Fibroblast of lung (primary cell): Measurements from ENCODE around the gene FPGS. TPM values are rescaled to one million over a fixed set of nuclear protein-coding genes. Genes with fewer than 3 reads are reported as not detected.

Experiments used
- DNase-seq, 2 donors: peaks; one replicate each; pipeline versions ENCODE4 v3.0.0 to v3.0.0-alpha.2; 2010; ENCODE audit warnings: low read depth in 2 of 2
- H2AFZ ChIP-seq: 2 replicates; pipeline ENCODE4 v1.5.1; 2012; ENCODE audit warnings: low read length, control low read depth, inconsistent platforms
- H3K27ac ChIP-seq: 2 replicates; pipeline ENCODE4 v1.5.1; 2011; ENCODE audit warnings: low read length, control low read depth; ENCODE audit not compliant: insufficient read depth
- H3K27me3 ChIP-seq: 2 replicates; pipeline ENCODE4 v1.5.1; 2011; ENCODE audit warnings: mild to moderate bottlenecking, low read length; ENCODE audit not compliant: control insufficient read depth, insufficient read depth
- H3K36me3 ChIP-seq: 2 replicates; pipeline ENCODE4 v1.5.1; 2011; ENCODE audit warnings: low read length; ENCODE audit not compliant: control insufficient read depth, insufficient read depth
- H3K4me1 ChIP-seq: 2 replicates; pipeline ENCODE4 v1.5.1; 2011; ENCODE audit warnings: low read length; ENCODE audit not compliant: control insufficient read depth, insufficient read depth; ENCODE audit errors: extremely low read depth
- H3K4me2 ChIP-seq: 2 replicates; pipeline ENCODE4 v1.5.1; 2011; ENCODE audit warnings: low read length, control low read depth; ENCODE audit not compliant: insufficient read depth; ENCODE audit errors: extremely low read depth
- H3K4me3 ChIP-seq, 4 experiments: fragments of 200-600 bp in 1 of 4; sonication (generic) in 1 of 4; replicated peaks in 1 of 4; 2 replicates each; pipeline ENCODE4 v1.5.1; 2011 to 2016; ENCODE audit warnings: low read length in 4 of 4, low read depth in 3 of 4, mild to moderate bottlenecking in 3 of 4, control low read depth in 2 of 4, inconsistent platforms in 1 of 4, mixed read lengths in 1 of 4; ENCODE audit not compliant: insufficient read depth in 1 of 4; ENCODE audit errors: control extremely low read depth in 1 of 4
- H3K79me2 ChIP-seq: 2 replicates; pipeline ENCODE4 v1.5.1; 2012; ENCODE audit warnings: mild to moderate bottlenecking, low read length, inconsistent platforms; ENCODE audit not compliant: control insufficient read depth, insufficient read depth
- H3K9ac ChIP-seq: 2 replicates; pipeline ENCODE4 v1.5.1; 2011; ENCODE audit warnings: mild to moderate bottlenecking, low read length, control low read depth; ENCODE audit not compliant: insufficient read depth
- H3K9me3 ChIP-seq: 2 replicates; pipeline ENCODE4 v1.5.1; 2012; ENCODE audit warnings: low read depth, low read length; ENCODE audit not compliant: control insufficient read depth, insufficient read depth
- H4K20me1 ChIP-seq: 2 replicates; pipeline ENCODE4 v1.5.1; 2011; ENCODE audit warnings: low read length; ENCODE audit not compliant: control insufficient read depth, insufficient read depth; ENCODE audit errors: extremely low read depth
- CTCF ChIP-seq, 2 donors: IDR thresholded peaks in 1 of 2; conservative IDR thresholded peaks in 1 of 2; 1 replicate in 1 of 2; 2 replicates in 1 of 2; pipeline ENCODE4 v1.5.1; 2011 to 2012; ENCODE audit warnings: low read length in 2 of 2, control low read depth in 1 of 2, inconsistent platforms in 1 of 2, low read depth in 1 of 2, mild to moderate bottlenecking in 1 of 2
- EZH2 ChIP-seq: IDR thresholded peaks from 2 replicates; pipeline ENCODE4 v1.5.1; 2012; ENCODE audit warnings: low read length, control low read depth, mild to moderate bottlenecking; ENCODE audit errors: missing control alignments
- polyA plus RNA-seq, 2 donors: library from polyadenylated mRNA; depleted of rRNA in 1 of 2; stranded (reverse) in 1 of 2; unstranded in 1 of 2; fragments of >200 nt; gene quantifications; 2 replicates each; pipeline ENCODE4 v1.2.1, GENCODE V29; 2011 to 2012; ENCODE audit warnings: missing spikeins in 1 of 2
- total RNA-seq: library from RNA; depleted of rRNA; stranded (reverse); fragments of >200 nt; gene quantifications from 2 replicates; pipeline ENCODE4 v1.2.1, GENCODE V29; 2014

FPGS gene
- total and polyA plus RNA-seq, 2 donors (not counting 1 experiment from before 2014, with no cell fraction given), result 42.4 to 77.0 TPM

- no peaks in the 10 kb centered on the region for H3K27me3 ChIP-seq
- no peak overlapping the region for H3K4me2 ChIP-seq
- no peak overlapping the region for H3K9ac ChIP-seq
- H3K9me3 ChIP-seq, result no peaks in the 10 kb centered on the region
- H4K20me1 ChIP-seq, result no peaks in the 10 kb centered on the region
- no peak overlapping the region for H3K4me3 ChIP-seq
- H2AFZ ChIP-seq, result no peak overlapping the region
- H3K4me1 ChIP-seq, result peaks cover 14% of the 10 kb centered on the region
- no peak for TF ChIP-seq CTCF (conservative IDR thresholded peaks at IDR 0.05 in 1 of 2, IDR thresholded peaks at IDR 0.05 in 1 of 2; ENCODE audit: low read depth in 1 of 2, low read length in 2 of 2)
- no peak for TF ChIP-seq EZH2
- no peak for DNase-seq
- peaks cover 9% of the 10 kb centered on the region for H3K36me3 ChIP-seq
- peaks cover 91% of the 10 kb centered on the region for H3K79me2 ChIP-seq
- no peak overlapping the region for H3K27ac ChIP-seq
Observed at GRCh38 chr9:127850286-127850830, 47.7 kb downstream of the FPGS start.

- no peak overlapping the region for H2AFZ ChIP-seq
- H3K4me1 ChIP-seq, result peaks cover 6% of the 10 kb centered on the region
- H3K9me3 ChIP-seq, result no peaks in the 10 kb centered on the region
- no peak for TF ChIP-seq CTCF (conservative IDR thresholded peaks at IDR 0.05 in 1 of 2, IDR thresholded peaks at IDR 0.05 in 1 of 2; ENCODE audit: low read depth in 1 of 2, low read length in 2 of 2)
- peaks cover 8% of the 10 kb centered on the region for H3K36me3 ChIP-seq
- H3K4me2 ChIP-seq, result peak overlapping the region; percentile 92
- peak overlapping the region; percentile 76 for H3K9ac ChIP-seq
- peaks cover 67% of the 10 kb centered on the region for H3K79me2 ChIP-seq
- no peaks in the 10 kb centered on the region for H3K27me3 ChIP-seq
- peak overlapping the region; percentile 68 to 92 (median 81) for H3K4me3 ChIP-seq
- no peaks in the 10 kb centered on the region for H4K20me1 ChIP-seq
- no peak for DNase-seq
- H3K27ac ChIP-seq, result peak overlapping the region; percentile 63
Observed at GRCh38 chr9:127852829-127853228, 50.1 kb downstream of the FPGS start.

- peak overlapping the region; percentile 68 to 92 (median 81) for H3K4me3 ChIP-seq
- H3K79me2 ChIP-seq, result peaks cover 59% of the 10 kb centered on the region
- peak overlapping the region; percentile 63 for H3K27ac ChIP-seq
- peaks cover 11% of the 10 kb centered on the region for H3K4me1 ChIP-seq
- H3K4me2 ChIP-seq, result peak overlapping the region; percentile 92
- H3K27me3 ChIP-seq, result no peaks in the 10 kb centered on the region
- TF ChIP-seq EZH2, result no peak
- no peak for TF ChIP-seq CTCF (conservative IDR thresholded peaks at IDR 0.05 in 1 of 2, IDR thresholded peaks at IDR 0.05 in 1 of 2; ENCODE audit: low read depth in 1 of 2, low read length in 2 of 2)
- no peak overlapping the region for H2AFZ ChIP-seq
- peak in 1 of 2 donors; percentile 39 for DNase-seq
- peak overlapping the region; percentile 76 for H3K9ac ChIP-seq
- H3K9me3 ChIP-seq, result no peaks in the 10 kb centered on the region
- peaks cover 7% of the 10 kb centered on the region for H3K36me3 ChIP-seq
- H4K20me1 ChIP-seq, result no peaks in the 10 kb centered on the region
Observed at GRCh38 chr9:127853312-127854183, 50.9 kb downstream of the FPGS start.
